Ovary (tissue), 3 donors: ENCODE measurements around the gene RPL37.

ENCODE experiments used
- CTCF ChIP-seq, 3 donors: fragments of 450-650 bp in 2 of 3; fragments of 200-600 bp in 1 of 3; IDR thresholded peaks; one replicate each; pipeline versions ENCODE4 v1.5.1 to v1.8.0; 2016 to 2022; ENCODE audit warnings: antibody characterized with exemption in 3 of 3, mild to moderate bottlenecking in 1 of 3
- EP300 ChIP-seq: sonication (generic); formaldehyde crosslinking; IDR thresholded peaks from one replicate; pipeline ENCODE4 v1.6.1; 2017; ENCODE audit warnings: antibody characterized with exemption
- POLR2A ChIP-seq: fragments of 450-650 bp; IDR thresholded peaks from one replicate; pipeline ENCODE4 v1.6.1; 2017; ENCODE audit warnings: antibody characterized with exemption, mild to moderate bottlenecking, moderate library complexity
- donor health status: DM: no; HTN: no; CAD: no.

GRCh38 chr5:40826489-40827187 is 8.4 kb downstream of the RPL37 start:
- no peak for TF ChIP-seq CTCF (IDR thresholded peaks at IDR 0.05)
- TF ChIP-seq POLR2A, result no peak
- no peak for TF ChIP-seq EP300
